Activated CD4-positive, alpha-beta T cell treated with anti-CD3 and anti-CD28 coated beads, Interleukin-2, amount 50 U/mL, for 24 hours (primary cell): ENCODE measurements around the gene LRP5.
"Not testable (repeated sequence)": the region's sequence is repeated elsewhere in the genome, so short reads cannot be mapped to it uniquely, and the experiment has no call there.

Source experiments
- DNase-seq, 2 donors: peaks; one replicate each; pipeline ENCODE4 v3.0.0-alpha.2; 2020; ENCODE audit warnings: low read depth in 1 of 2, low spot score in 1 of 2

LRP5 gene

DNA sequence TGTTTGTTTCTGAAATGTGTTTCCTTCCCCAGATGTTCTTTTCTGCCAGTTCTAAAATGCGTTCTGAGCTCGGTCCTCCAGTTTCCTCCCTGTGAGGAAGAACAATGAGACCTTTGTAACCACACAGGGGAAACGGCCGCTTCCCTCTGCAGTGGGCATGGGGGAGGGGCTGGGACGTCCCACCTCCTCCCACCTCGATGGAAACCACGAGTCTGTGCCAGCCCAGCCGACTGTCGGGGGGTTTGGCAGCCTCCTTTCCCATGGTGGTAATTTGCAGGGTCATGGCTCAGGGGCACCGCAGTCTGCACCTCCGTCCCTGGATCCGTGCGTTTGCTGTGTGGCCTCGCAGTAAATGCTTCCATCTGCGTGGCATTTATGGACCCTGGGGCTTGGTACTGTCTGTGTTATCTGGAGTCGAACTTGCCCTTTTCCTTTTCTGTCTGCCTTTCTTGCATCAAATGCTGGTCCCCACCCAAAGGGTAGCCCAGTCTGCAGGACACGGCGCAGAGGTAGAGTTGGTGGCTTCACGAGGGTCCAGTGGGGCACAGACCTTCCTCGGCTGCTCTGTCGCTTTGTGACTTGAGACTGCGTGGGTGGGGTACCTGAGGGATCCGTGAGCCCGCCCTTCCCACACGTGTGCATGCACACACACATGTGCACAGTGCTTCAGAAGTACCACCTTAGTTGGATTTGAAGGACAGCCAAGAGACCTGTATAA is 16.1 kb downstream of the LRP5 start:
- DNase-seq: no peak

DNA sequence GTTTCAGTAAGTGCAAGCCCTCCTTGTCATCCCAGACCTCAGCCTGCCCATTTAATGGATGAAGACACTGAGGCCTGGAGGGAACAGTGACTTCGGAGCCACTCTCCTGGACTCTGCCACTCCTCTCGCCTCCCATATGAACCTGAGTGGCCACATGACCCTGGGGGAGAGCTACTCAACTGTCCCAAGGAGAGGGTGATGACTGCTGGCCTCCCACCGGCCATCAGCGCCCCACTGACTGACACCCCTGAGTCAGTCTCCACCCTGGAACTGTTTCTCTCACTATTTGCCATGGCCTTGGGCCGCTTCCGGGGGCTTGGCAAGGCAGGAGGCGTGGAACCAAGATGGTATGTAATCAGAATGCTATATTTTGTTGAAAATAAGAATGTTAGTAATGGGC is 17.1 kb downstream of the LRP5 start:
- DNase-seq: no peak

DNA sequence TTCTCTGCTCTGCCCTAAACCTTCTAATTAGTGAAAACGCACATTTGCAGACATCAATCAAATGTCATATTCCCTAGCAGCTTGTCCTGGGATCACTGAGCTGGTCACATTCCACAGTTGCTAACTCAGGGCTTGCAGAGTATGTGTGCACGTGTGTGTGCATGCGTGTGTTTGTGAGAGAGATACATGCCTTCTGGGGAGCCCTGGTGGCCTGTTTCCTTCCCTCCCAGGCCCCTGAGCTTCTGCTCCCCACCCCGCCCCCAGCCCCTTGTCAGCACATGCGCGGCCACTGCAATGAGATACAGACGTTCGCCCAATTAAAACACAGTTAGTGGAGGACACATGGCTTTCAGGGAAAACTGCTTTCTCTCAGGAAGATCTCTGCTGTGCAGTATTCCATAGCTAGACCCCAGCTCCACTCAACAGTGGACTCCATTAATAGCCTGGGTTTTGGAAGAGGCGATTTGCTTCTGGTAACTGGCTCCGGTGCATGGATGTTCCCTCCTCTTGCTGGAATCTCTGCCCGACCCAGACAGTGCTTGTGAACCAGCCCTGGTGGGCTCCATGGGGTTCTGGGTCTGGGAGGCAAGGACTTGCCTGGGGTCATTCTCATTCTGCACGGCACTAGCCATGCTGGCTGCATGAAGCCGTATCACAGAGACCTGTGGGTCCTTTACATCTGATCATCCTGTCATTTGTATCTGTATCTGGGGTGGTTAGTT is 17.7 kb downstream of the LRP5 start:
- no peak for DNase-seq

DNA sequence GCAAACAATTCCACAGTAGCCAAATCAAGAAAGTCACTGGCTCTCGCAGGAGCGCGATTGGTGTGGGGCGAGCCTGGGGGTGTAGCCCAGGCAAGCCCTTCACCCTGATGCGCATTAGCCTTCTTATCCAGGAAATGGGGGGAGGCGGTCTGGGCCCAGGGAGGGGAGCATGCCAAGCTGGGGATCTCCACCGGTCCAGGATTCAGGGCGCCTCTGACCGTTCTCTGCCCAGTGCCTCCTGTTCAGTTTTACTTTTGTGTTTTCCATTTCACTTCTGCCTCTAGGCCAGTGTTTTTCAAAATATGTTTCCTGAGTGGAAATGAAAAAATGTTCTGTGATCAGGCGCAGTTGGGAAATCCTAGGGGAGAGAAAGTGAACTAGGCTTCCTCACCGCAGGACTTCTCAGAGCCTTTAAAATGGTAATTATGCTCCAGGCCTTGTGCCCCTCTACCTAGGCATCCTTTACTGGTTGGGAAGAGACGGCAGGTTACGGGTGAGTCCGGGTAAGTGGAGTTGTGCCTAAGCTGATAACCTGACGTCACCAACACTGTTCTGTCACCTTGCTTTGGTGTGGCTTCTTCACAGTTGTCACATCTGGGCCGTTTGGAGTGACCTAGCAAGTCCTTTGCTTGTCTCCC is 18.4 kb downstream of the LRP5 start:
- DNase-seq: no peak

DNA sequence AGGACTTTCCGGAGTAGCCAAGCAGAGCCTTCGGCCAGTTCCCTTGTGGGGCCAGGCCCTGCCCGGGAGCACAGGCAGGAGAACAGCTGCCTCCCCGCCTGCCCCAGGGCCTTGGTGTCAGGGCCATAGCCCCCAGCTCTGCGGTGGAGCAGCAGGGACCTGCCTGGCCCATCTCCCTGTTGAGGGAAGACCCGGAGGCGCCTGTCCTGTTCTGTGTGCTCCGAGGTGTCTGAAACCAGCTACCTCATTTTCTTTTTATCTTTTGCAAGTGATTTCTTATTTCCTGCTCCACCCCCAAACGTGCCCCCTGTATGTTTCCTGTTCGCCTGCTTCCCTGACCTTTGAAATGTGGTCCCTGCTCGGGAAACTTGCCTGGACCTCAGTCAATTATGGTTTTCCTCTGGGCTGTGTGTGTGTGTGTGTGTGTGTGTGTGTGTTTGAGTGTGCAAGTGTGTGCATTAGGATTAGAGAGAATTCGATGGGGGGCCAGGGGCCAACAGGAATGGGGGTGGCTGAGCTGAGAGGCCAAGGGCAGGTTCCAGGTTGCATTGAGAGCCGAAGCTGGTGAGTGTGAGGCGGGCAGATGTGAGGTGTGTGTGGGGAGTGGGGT is 19.1 kb downstream of the LRP5 start:
- no peak for DNase-seq

DNA sequence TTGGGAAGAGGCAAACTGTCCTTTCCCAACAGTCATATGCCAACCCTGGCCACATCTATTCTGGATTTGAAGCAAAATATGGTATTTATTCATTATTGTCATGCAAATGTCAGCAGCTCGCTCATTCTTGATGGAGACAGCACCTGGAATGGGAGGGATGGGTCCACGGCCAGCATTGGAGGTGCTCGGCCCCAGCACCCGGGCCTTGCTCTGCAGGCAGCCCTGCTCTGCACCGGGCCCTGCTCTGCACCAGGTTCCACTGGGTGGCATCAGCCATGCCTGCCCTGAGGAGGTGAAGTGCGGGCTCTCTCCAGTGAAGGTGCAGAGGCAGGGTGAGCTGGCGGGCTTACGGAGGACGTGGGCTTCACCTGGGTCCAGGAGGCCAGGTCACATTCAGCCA is 19.8 kb downstream of the LRP5 start:
- no peak for DNase-seq

DNA sequence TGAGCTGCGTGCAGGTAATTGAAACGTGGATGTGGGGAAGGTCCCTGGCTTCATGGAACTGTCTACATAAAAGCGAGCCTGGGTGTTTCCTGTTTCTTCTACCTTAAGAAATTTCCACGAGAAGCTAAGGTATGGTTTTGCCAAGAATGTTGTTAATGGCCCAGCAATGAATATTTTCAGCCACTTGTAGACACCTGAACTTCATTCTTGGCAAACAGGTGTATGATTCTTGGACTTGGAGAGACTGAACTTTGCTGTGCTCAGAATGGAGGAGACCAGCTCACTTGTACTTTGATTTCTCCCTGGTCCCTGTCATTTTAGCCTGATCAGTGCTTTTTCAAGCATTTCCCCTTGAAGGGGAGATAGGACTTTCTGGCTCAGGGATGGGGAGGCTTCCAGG is 20.8 kb downstream of the LRP5 start:
- DNase-seq: no peak

DNA sequence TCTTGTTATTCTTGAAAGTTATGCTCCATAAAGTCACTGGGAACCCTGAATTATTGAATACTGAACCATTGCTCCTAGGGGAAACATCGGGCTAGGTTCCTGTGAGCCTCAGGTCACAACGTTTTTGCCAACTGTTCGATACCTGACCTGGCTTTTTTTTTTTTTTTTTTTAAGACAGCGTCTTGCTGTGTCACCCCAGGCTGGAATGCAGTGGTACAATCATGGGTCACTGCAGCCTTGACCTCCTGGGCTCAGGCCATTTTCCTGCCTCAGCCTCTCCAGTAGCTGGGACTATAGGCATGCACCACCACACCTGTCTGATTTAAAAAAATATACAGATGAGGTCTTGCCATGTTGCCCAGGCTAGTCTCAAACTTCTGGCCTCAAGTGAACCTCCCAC is 22.5 kb downstream of the LRP5 start:
- DNase-seq: no peak

DNA sequence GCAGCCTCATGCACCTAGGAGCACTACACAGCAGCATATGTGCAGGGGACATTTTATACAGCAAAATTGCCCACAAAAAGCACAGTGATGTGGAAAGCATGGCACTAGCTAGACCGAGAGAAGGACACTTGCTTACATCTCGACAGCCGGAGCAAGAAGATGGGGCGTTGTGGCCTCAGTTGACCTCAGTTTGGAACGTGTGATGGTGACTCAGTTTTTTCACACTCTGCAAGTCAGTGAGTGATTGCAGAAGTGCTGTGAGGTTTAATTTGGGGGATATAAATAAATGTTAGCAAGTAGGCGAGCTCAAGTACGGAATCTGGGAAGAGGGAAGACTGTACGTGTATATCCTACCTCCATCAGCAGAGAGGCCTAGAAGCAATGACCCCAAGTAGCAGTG is 23.3 kb downstream of the LRP5 start:
- no peak for DNase-seq

DNA sequence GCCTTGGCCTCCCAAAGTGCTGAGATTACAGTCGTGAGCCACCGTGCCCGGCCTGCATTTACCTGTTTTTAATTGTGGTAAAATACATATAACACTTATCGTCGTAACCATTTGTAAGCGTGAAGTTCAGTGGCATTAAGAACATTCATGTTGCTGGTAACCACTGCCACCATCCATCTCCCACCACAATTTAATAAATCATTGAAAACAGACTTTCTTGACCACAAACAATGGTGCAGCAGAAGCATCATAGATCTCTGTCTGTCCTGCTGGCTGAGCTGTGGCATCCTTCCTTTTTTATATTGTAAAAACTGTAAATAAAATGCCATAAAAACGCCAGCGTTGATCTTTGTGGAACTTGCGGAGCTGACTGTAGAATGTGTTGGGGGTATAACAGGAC is 24.3 kb downstream of the LRP5 start:
- DNase-seq: no peak

DNA sequence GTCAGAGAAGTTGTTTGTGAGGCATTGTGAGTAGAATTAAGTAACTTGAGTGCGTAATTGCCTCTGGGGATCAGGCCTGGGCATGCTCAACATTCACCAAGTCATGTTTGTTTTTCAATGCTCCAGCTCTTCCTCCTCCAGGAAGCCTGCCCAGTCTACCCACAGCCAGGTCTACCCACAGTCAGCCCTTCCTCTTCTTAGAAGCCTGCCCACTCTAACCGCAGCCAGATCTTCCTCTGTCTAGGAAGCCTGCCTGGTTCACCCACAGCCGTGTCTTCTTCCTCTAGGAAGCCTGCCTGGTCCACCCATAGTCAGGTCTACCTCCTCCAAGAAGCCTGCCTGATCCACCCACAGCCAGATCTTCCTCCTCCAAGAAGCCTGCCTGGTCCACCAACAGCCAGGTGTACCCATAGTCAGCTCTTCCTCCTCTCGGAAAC is 25.0 kb downstream of the LRP5 start:
- no peak for DNase-seq

DNA sequence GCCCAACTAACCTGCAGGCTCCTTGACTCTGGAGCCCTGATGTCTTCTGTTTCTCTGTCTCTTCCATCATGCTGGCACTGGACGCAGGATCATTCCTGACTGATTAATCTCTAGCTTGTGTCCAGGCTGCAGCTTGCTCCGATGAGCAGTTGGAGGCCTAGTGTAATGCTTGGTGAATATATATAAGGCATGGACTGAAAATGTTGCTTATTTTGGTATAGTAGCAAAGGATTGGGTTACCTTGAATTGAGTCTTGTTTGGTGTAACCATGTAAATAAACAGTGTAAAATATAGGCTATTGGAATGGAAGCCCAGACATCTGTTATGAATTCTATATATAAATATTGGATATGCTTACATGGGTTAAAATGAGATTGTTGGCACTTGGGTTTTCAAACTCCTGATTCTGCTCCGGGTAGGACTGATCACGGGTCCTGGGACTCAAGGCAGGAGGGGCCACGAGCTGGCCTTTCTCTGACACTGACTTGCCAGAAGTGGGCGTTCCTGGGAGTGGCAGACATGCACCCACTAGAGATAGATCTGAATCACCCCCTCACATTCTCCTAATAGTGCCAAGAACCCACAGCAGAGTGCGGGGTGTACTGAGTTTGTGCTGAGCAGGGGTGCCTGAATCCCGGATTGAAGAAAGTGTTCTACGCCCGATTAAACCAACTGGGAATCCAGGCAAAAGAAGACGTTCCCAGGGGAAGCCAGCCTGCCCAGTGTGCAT is 25.8 kb downstream of the LRP5 start:
- no peak for DNase-seq

DNA sequence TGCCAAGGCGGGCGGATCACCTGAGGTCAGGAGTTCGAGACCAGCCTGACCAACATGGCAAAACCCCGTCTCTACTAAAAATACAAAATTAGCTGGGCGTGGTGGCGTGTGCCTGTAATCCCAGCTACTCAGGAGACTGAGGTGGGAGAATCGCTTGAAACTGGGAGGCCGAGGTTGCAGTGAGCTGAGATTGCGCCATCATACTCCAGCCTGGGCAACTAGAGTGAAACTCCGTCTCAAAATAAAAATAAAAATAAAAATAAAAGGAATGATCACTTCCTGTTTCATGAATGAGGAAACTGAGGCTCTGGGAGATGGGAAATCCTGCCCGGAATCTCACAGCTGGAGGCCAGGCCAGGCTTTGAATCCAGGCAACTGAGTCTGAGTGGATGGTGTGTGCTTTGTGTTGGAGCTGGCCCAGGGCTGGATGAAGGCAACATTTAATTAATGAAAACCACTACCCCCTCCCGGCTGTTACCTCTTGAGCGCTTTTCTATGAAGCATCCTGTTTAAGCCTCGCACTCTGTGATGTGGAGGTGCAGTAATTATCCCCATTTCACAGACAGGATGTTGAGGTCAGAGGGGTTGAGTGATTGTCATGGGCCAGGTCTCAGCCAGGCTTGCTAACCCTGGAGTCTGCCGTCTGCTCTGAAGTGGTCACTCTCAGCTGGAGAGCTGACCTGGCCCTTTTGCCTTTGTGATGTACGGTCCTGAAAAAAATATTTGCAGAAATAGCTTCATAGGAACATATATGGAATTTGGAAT is 27.8 kb downstream of the LRP5 start:
- no peak for DNase-seq

DNA sequence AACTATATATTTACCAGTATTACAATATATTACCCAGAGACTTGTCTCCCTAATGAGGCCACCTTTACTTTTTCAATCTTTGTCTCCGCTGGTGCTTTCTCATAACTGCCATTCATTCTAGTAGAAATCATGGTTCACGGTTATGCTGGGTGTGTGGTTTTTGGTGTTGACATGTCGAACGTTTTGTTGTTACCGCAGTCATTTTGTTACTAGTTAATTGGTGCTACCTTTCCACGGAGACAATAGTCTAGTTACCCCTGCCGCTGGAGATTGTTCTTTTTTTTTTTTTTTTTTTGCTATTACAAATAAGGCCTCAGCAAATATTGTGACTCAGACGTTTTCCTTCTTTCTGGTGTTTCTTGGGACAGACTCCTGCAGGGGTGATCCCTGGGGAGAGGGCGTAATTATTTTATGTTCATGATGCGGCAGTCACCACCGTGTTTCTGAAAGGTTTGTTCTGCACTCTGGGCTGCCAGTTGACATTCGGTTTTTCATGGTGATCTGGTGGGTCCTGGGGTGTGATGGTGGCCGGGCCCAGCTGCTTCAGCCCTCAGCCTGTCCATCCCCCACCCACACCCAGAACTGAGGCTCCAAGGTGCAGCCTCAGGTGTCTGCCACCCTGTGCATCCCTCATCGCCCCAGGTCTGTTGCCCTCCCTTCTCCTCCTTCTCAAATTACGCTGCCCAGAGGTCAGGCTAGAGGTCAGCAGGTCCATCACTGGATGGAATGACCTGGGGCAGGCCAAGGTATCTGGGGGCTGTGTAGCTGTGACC is 28.6 kb downstream of the LRP5 start:
- DNase-seq: no peak

DNA sequence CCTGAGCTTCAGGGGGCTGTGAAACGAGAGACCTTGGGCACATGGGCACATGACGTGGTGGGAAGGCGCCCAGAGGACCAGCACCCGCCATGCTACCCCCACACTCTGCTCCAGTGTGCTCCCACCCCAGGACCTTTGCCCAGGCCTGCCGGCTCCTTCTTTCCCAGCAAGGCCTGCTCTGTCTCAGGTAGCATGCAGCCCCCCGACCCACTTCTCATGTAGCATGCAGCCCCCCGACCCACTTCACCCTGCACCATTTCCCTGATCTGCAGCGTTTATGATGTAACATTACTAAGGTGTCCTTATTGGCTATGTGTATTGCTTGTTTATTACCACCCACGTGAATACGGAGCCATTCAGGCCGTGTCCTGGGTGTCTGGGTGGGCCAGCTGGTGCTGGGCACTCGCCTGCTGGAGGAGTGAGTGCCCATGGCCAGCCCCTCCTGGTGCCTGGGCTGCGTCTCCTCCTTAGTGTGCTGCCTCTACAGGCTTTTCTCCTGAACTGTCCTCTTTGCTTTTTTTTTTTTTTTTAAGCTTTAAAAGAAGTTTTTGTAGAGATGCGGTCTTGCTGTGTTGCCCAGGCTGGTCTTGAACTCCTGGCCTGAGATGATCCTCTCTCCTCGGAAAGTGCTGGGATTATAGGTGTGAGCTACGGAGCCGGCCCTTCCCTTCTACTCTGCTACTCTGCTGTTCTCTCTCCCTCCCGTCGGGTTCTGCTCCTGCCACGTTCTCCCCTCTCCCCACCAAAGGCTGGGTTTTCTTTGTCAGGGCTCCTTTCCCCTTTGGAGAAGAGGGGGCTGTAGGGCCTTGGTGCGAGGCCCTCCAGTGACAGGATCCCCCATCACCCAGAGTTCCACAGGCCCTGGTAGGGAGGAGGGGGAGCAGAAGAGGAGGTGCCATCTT is 29.4 kb downstream of the LRP5 start:
- DNase-seq: no peak

DNA sequence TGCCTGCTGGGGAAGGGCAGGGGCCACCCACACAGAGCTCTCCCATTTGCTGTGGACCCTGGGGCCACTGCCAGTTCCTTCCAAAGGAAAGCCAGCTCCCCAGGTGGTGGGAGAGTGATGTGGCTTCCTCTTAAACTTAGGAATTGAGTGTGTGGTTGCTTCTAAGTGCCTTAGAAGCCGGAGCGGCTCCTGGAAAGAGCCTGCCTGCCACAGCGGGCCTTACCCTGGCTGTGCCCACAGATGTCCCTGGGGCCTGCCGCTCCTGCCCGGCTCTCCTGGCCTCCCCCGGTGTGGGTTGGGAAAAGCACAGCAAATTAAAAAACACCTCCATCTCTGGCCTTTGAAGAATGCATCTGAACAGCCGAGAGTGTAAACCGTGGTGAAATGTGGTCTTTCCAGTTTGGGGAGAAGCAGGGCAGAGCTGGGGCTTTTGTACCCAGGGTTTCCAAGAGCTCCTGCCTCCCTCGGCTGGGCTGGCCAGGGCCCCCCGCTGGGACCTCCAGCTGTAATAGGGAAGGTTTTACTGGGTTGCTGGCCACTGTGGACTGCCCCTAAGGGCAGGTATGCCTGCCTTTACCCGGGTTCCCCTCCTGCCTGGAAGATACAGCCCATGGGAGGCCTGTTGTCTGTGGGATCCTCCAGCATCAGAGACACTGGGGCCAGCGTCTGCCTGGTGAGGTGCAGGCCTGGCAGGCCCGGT is 30.2 kb downstream of the LRP5 start:
- DNase-seq: no peak

DNA sequence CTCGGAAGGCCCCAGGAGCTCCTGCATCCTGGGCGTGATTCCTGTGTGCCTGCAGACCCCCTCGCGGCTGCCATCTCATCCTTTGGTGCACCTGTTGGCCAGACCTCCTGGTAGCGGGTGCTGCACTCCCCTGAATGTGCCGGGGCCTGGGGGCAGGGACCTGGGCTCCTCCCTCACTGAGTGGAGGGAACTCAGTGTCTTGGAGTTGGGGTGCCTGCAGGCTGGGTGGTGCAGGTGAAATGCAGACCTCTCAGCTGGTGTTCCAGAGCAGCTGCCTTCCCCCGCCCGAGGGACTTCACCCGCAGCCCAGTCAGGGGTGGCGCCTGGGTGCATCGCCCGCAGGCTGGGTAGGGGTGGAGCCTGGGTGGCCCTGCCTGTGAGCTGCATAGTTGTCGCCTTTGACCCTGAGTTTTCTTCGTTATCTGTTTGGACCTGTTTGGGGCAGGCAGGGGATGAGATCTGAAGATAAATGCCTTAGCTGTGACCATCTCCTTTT is 31.4 kb downstream of the LRP5 start:
- DNase-seq: no peak

DNA sequence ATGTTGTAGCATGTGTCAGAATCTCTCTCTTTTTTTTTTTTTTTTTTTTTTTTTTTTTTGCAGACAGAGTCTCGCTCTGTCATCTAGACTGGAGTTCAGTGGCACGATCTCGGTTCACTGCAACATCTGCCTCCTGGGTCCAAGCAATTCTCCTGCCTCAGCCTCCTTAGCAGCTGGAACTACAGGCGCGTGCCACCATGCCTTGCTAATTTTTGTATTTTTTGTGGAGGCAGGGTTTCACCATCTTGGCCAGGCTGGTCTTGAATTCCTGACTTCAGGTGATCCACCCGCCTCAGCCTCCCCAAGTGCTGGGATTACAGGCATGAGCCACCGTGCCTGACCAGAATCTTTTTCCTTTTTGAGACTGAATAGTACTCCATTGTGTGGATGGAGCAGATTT is 32.4 kb downstream of the LRP5 start:
- DNase-seq: not testable (repeated sequence)
